Astrocyte (in vitro differentiated cells and primary cell): ENCODE measurements around the gene EIF5A. TPM values are rescaled to one million over a fixed set of nuclear protein-coding genes. Genes with fewer than 3 reads are reported as not detected.
A peak's percentile ranks its signal among the peaks of the same experiment; 100 is the strongest.
"Not testable (repeated sequence)": the region's sequence is repeated elsewhere in the genome, so short reads cannot be mapped to it uniquely, and the experiment has no call there.

Source experiments
- DNase-seq: peaks from one replicate; pipeline ENCODE4 v3.0.0-alpha.2; 2010; ENCODE audit warnings: low read depth
- FAIRE-seq: peaks from 2 replicates; lab custom pipeline; 2011; peaks lifted over from hg19 to GRCh38; lab: Jason Lieb, UNC
- H2AFZ ChIP-seq: 2 replicates; pipeline ENCODE4 v1.6.0; 2012; ENCODE audit warnings: low read depth, low read length, inconsistent platforms
- H3K27ac ChIP-seq: 2 replicates; pipeline ENCODE4 v1.5.1; 2011; ENCODE audit warnings: low read depth, low read length, inconsistent platforms
- H3K27me3 ChIP-seq: 2 replicates; pipeline ENCODE4 v1.6.0; 2011; ENCODE audit warnings: low read length, inconsistent platforms; ENCODE audit not compliant: insufficient read depth
- H3K36me3 ChIP-seq: 2 replicates; pipeline ENCODE4 v1.5.1; 2011; ENCODE audit warnings: low read length, inconsistent platforms; ENCODE audit not compliant: insufficient read depth
- H3K4me1 ChIP-seq: 2 replicates; pipeline ENCODE4 v1.5.1; 2011; ENCODE audit warnings: low read length, inconsistent platforms; ENCODE audit not compliant: insufficient read depth
- H3K4me2 ChIP-seq: 2 replicates; pipeline ENCODE4 v1.6.0; 2012; ENCODE audit warnings: low read length, inconsistent platforms
- H3K4me3 ChIP-seq: 2 replicates; pipeline ENCODE4 v1.5.1; 2011; ENCODE audit warnings: low read depth, mild to moderate bottlenecking, low read length, inconsistent platforms; ENCODE audit not compliant: insufficient read depth
- H3K79me2 ChIP-seq: 2 replicates; pipeline ENCODE4 v1.6.0; 2012; ENCODE audit warnings: mild to moderate bottlenecking, low read length, inconsistent platforms; ENCODE audit not compliant: insufficient read depth
- H3K9ac ChIP-seq: 2 replicates; pipeline ENCODE4 v1.6.0; 2012; ENCODE audit warnings: mild to moderate bottlenecking, low read length, inconsistent platforms
- H3K9me3 ChIP-seq: 2 replicates; pipeline ENCODE4 v1.5.1; 2012; ENCODE audit warnings: low read depth, mild to moderate bottlenecking, low read length, inconsistent platforms; ENCODE audit not compliant: insufficient read depth
- H4K20me1 ChIP-seq: 2 replicates; pipeline ENCODE4 v1.6.0; 2012; ENCODE audit warnings: low read length, inconsistent platforms; ENCODE audit not compliant: insufficient read depth
- H3K27ac Mint-ChIP-seq: one replicate; pipeline ENCODE4 v1.8.0; 2021; ENCODE audit warnings: mild to moderate bottlenecking, mixed read lengths; ENCODE audit not compliant: unreplicated experiment
- H3K27me3 Mint-ChIP-seq: one replicate; pipeline ENCODE4 v1.8.0; 2021; ENCODE audit warnings: low read depth, mixed read lengths; ENCODE audit not compliant: unreplicated experiment
- H3K36me3 Mint-ChIP-seq: one replicate; pipeline ENCODE4 v1.8.0; 2021; ENCODE audit warnings: low read depth, mixed read lengths; ENCODE audit not compliant: unreplicated experiment
- H3K4me1 Mint-ChIP-seq: one replicate; pipeline ENCODE4 v1.8.0; 2021; ENCODE audit warnings: low read depth, mixed read lengths; ENCODE audit not compliant: unreplicated experiment
- H3K4me3 Mint-ChIP-seq: one replicate; pipeline ENCODE4 v1.8.0; 2021; ENCODE audit warnings: mild to moderate bottlenecking, moderate library complexity, mixed read lengths; ENCODE audit not compliant: unreplicated experiment
- H3K9me3 Mint-ChIP-seq: one replicate; pipeline ENCODE4 v1.8.0; 2021; ENCODE audit warnings: mild to moderate bottlenecking, mixed read lengths; ENCODE audit not compliant: unreplicated experiment
- EZH2 ChIP-seq: IDR thresholded peaks from 2 replicates; pipeline ENCODE4 v1.6.1; 2012; ENCODE audit warnings: mild to moderate bottlenecking, low read length, inconsistent platforms; ENCODE audit not compliant: insufficient read depth
- total RNA-seq: library from RNA; stranded (reverse); gene quantifications from 2 replicates; pipeline ENCODE4 v1.2.1, GENCODE V29; 2021
- TF ChIP-seq, protein P1 (sequence below): IDR thresholded peaks from 2 replicates; pipeline ENCODE4 v1.5.1; 2011; ENCODE audit warnings: low read depth, mild to moderate bottlenecking, inconsistent platforms, low read length, moderate library complexity; ENCODE audit not compliant: insufficient read depth

EIF5A gene
- total RNA-seq, 1 donor from 2014 or later, result 915 TPM

DNA sequence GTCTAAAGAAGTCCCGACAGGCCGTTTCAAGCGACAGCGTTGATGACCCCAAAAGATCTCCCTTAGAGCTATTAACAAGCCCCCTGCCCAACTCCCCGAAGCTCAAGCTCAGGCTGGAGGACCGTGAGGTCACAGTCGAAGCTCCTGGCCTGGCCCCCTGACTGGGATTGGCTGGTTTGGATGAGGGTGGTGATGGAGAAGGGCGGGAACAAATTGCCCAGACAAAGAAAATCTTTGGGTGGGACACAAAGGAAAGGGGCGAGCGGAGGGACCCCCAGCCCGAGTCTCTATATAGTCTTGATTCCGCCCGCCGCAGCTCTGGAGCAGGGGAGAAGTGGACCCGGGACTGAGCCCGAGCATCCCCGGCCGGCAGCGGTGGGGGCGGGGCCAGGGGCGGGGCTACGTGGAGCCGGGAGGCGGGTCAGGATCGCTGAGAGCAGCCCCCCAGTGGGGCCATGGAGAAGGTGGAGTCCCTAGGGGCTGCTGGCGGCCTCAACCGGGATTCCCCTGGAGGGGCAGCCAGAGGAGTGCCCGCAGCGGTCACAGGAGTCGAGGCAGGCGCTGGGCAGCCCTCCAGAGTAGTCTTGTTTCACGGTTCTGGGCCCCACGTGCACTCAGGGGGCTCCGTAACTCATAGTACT lies 22.7 kb downstream of the EIF5A start:
- TF ChIP-seq, protein P1, sequence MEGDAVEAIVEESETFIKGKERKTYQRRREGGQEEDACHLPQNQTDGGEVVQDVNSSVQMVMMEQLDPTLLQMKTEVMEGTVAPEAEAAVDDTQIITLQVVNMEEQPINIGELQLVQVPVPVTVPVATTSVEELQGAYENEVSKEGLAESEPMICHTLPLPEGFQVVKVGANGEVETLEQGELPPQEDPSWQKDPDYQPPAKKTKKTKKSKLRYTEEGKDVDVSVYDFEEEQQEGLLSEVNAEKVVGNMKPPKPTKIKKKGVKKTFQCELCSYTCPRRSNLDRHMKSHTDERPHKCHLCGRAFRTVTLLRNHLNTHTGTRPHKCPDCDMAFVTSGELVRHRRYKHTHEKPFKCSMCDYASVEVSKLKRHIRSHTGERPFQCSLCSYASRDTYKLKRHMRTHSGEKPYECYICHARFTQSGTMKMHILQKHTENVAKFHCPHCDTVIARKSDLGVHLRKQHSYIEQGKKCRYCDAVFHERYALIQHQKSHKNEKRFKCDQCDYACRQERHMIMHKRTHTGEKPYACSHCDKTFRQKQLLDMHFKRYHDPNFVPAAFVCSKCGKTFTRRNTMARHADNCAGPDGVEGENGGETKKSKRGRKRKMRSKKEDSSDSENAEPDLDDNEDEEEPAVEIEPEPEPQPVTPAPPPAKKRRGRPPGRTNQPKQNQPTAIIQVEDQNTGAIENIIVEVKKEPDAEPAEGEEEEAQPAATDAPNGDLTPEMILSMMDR, result no peak
- no peak for TF ChIP-seq EZH2
- no peaks in the 10 kb centered on the region for H3K27me3 ChIP-seq
- peak overlapping the region; percentile 89 for H3K4me3 Mint-ChIP-seq
- peaks cover 29% of the 10 kb centered on the region for H3K79me2 ChIP-seq
- H3K4me1 ChIP-seq, result peaks cover 8% of the 10 kb centered on the region
- no peaks in the 10 kb centered on the region for H3K9me3 Mint-ChIP-seq
- H2AFZ ChIP-seq, result peak overlapping the region; percentile 97
- no peaks in the 10 kb centered on the region for H3K27me3 Mint-ChIP-seq
- no peaks in the 10 kb centered on the region for H3K9me3 ChIP-seq
- H3K36me3 Mint-ChIP-seq, result peaks cover 2% of the 10 kb centered on the region
- peak; percentile 68 for DNase-seq
- H3K36me3 ChIP-seq, result peaks cover 2% of the 10 kb centered on the region
- peak overlapping the region; percentile 96 for H3K27ac Mint-ChIP-seq
- peak overlapping the region; percentile 97 for H3K4me3 ChIP-seq
- H3K9ac ChIP-seq, result peak overlapping the region; percentile 88
- peak overlapping the region; percentile 79 for H3K27ac ChIP-seq
- H3K4me2 ChIP-seq, result peak overlapping the region; percentile 98
- H3K4me1 Mint-ChIP-seq, result peaks cover 10% of the 10 kb centered on the region
- peaks cover 6% of the 10 kb centered on the region for H4K20me1 ChIP-seq
- no peak for FAIRE-seq

DNA sequence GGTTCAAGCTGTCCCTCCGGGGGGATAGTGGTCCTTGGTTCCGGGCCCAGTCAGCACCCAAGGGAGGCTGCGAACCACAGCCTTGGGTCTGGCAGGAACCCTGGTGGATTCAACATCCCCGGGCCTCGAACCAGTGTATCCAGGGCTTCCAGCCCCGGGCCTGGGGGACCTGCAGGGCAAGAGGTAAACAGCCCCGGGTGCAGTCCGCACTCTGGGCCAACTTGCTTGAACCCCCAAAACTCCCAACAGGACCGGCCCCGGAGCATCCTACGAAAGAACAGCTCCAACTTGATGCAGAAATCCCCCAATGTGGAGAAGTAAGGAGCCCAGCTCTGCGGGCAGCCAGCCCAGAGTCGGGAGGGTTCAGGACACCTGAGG lies 23.2 kb downstream of the EIF5A start:
- Mint-ChIP-seq H3K27ac (no peak overlapping the region), H3K4me1 (peaks cover 10% of the 10 kb centered on the region), H3K9me3 (no peaks in the 10 kb centered on the region), H3K36me3 (peaks cover 2% of the 10 kb centered on the region), H3K27me3 (no peaks in the 10 kb centered on the region), H3K4me3 (peak overlapping the region; percentile 89)
- H3K27ac ChIP-seq, result peak overlapping the region; percentile 79
- no peak for TF ChIP-seq EZH2
- TF ChIP-seq, protein P1, result no peak
- no peaks in the 10 kb centered on the region for H3K9me3 ChIP-seq
- peak overlapping the region; percentile 97 for H2AFZ ChIP-seq
- peaks cover 29% of the 10 kb centered on the region for H3K79me2 ChIP-seq
- DNase-seq (no peak), FAIRE-seq (no peak)
- H3K4me1 ChIP-seq, result peaks cover 8% of the 10 kb centered on the region
- peaks cover 2% of the 10 kb centered on the region for H3K36me3 ChIP-seq
- H3K4me3 ChIP-seq, result peak overlapping the region; percentile 97
- no peaks in the 10 kb centered on the region for H3K27me3 ChIP-seq
- H4K20me1 ChIP-seq, result peaks cover 6% of the 10 kb centered on the region
- H3K9ac ChIP-seq, result peak overlapping the region; percentile 88
- H3K4me2 ChIP-seq, result peak overlapping the region; percentile 98

DNA sequence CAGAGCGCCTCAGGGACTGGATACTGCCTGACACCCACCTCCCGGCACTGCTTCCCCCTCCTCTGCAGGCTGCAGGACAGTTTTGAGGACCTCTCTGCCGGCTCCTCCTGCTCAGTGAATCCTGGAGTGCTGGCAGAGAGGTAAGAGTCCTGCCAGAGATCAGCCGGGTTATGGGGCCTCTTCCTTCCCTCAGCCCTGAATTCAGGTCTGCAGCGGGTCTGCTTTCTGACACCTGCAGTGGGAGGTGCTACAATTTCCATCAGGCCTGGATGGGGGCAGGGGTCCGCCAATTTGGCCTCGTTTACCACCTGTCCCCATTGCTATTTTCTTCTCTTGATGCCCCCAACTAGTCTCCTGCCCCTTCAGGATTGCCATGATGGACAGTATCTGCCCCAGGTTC lies 24.7 kb downstream of the EIF5A start:
- H3K9me3 ChIP-seq, result no peaks in the 10 kb centered on the region
- H3K36me3 ChIP-seq, result no peaks in the 10 kb centered on the region
- H3K27ac ChIP-seq, result no peak overlapping the region
- DNase-seq, result no peak
- H3K4me1 ChIP-seq, result peaks cover 8% of the 10 kb centered on the region
- Mint-ChIP-seq H3K36me3 (no peaks in the 10 kb centered on the region), H3K27ac (no peak overlapping the region), H3K4me1 (peaks cover 11% of the 10 kb centered on the region), H3K9me3 (no peaks in the 10 kb centered on the region), H3K27me3 (no peaks in the 10 kb centered on the region), H3K4me3 (no peak overlapping the region)
- H2AFZ ChIP-seq, result no peak overlapping the region
- TF ChIP-seq, protein P1, result no peak
- no peak for TF ChIP-seq EZH2
- peaks cover 6% of the 10 kb centered on the region for H4K20me1 ChIP-seq
- H3K4me2 ChIP-seq, result no peak overlapping the region
- peaks cover 19% of the 10 kb centered on the region for H3K79me2 ChIP-seq
- no peak overlapping the region for H3K4me3 ChIP-seq
- no peak overlapping the region for H3K9ac ChIP-seq
- no peak for FAIRE-seq
- no peaks in the 10 kb centered on the region for H3K27me3 ChIP-seq

DNA sequence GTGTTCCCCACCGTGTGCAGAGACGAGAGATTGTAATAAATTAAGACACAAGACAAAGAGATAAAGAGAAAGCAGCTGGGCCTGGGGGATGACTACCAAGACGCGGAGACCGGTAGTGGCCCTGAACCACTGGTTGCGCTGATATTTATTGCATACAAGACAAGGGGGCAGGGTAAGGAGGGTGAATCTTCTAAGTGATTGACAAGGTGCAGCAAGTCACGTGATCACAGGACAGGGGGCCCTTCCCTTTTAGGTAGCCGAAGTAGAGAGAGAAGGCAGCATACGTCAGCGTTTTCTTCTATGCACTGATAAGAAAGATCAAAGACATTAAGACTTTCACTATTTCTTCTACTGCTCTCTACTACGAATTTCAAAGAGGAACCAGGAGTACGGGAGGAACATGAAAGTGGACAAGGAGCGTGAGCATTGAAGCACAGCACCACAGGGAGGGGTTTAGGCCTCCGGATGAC lies 25.2 kb downstream of the EIF5A start:
- not testable (repeated sequence) for H3K9ac ChIP-seq, H3K4me2 ChIP-seq, H3K36me3 Mint-ChIP-seq, H2AFZ ChIP-seq, FAIRE-seq, H3K9me3 Mint-ChIP-seq, H3K4me3 Mint-ChIP-seq, H3K4me1 ChIP-seq, DNase-seq, H3K27ac Mint-ChIP-seq, H3K4me3 ChIP-seq, H3K4me1 Mint-ChIP-seq, H3K27me3 Mint-ChIP-seq, H3K27me3 ChIP-seq, H3K9me3 ChIP-seq, H4K20me1 ChIP-seq, H3K36me3 ChIP-seq, H3K27ac ChIP-seq
- H3K79me2 ChIP-seq, result peaks cover 13% of the 10 kb centered on the region
